GM12864 (cell line): ENCODE data around the gene OTUD1.

Source experiments
- DNase-seq: peaks from one replicate; pipeline ENCODE4 v3.0.0-alpha.2; 2011; ENCODE audit warnings: low read depth
- H3K4me3 ChIP-seq: 2 replicates; pipeline ENCODE4 v1.5.1; 2011; ENCODE audit warnings: mild to moderate bottlenecking, low read depth, low read length, control low read depth
- TF ChIP-seq, protein P1 (sequence below): IDR thresholded peaks from 2 replicates; pipeline ENCODE4 v1.5.1; 2011; ENCODE audit warnings: low read depth, mild to moderate bottlenecking, moderate library complexity, low read length, control low read depth, inconsistent platforms; ENCODE audit errors: missing control alignments

OTUD1 gene

DNA sequence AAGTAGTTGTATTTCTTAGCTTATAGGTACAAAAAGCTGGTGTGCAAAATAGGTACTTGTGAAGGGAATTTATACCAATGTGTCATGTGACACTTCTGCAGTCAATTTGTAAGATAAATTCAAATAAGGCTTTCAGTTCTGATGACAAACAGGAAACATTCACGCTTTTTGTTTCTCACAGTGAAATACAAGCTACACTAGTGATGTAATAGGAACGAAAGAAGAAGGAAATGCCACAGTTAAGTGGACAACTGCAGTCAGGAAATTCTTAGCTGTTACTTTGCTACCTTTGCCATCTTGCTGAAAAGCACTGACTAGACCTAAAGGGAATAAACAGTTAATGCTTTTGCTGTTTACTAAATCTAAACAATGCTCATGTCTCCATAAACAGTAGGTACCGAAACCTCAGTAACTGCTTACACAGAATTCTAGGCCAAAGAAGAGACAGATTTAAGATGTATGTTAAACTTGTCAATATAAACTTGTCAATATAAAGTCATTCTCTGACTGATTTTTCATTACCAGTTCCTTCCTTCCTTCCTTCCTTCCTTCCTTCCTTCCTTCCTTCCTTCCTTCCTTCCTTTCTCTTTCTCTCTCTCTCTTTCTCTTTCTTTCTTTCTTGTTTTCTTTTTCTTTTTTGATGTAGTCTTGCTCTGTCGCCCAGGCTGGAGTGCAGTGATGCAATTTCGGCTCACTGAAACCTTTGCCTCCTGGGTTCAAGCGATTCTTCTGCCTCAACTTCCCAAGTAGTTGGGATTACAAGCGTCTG is 10.1 kb downstream of the OTUD1 start:
- TF ChIP-seq, protein P1, sequence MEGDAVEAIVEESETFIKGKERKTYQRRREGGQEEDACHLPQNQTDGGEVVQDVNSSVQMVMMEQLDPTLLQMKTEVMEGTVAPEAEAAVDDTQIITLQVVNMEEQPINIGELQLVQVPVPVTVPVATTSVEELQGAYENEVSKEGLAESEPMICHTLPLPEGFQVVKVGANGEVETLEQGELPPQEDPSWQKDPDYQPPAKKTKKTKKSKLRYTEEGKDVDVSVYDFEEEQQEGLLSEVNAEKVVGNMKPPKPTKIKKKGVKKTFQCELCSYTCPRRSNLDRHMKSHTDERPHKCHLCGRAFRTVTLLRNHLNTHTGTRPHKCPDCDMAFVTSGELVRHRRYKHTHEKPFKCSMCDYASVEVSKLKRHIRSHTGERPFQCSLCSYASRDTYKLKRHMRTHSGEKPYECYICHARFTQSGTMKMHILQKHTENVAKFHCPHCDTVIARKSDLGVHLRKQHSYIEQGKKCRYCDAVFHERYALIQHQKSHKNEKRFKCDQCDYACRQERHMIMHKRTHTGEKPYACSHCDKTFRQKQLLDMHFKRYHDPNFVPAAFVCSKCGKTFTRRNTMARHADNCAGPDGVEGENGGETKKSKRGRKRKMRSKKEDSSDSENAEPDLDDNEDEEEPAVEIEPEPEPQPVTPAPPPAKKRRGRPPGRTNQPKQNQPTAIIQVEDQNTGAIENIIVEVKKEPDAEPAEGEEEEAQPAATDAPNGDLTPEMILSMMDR, result no peak
- peak; percentile 40 for DNase-seq
- no peak overlapping the region for H3K4me3 ChIP-seq

DNA sequence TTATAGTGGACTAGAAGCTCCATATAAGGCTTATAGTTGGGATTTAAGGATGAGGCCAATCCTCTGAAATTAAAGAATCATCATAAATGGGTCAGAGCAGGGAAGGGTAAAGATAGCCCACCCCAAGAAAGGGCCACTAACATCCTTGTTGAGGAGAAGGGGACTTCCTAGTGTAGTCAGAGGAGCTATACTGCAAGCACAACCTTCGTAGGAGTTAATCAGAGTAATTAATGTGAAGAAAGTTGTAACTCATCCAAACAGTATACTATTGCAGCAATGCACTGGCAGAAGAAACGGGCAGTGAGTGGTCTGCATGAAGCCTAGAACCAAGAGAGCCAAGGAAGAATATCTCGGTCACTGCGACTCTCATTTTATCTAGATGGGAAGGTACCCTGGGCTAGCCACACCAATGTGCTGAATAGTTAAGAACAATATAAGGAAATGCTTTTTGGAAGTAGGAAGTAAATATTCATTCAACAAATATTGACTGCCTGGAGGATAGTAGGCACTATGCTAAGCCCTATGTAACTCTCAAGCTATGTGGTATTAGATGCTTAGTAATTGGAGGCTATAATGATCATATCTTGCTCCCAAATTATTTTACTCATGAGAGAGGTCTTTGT is 13.3 kb downstream of the OTUD1 start:
- no peak overlapping the region for H3K4me3 ChIP-seq
- TF ChIP-seq, protein P1, result no peak
- no peak for DNase-seq

DNA sequence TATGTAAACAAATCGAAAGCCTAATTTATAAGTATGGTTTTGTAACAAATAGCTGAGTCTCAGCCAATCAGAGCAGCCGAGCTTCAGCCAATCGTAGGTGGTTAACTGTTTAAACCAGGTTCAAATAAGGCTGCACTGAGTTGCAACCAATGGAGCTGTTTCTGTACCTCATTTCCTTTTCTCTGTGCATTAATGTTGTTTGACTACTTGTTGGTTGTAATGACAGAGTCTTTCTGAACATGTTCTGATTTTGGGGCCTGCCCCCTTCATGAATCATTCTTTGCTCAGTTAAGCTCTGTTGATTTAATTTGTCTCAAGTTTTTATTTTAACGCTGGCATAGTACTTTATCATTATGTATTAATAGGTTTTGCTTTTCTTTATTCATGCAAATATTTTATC is 14.6 kb downstream of the OTUD1 start:
- TF ChIP-seq, protein P1, result no peak
- no peak overlapping the region for H3K4me3 ChIP-seq
- DNase-seq, result no peak

DNA sequence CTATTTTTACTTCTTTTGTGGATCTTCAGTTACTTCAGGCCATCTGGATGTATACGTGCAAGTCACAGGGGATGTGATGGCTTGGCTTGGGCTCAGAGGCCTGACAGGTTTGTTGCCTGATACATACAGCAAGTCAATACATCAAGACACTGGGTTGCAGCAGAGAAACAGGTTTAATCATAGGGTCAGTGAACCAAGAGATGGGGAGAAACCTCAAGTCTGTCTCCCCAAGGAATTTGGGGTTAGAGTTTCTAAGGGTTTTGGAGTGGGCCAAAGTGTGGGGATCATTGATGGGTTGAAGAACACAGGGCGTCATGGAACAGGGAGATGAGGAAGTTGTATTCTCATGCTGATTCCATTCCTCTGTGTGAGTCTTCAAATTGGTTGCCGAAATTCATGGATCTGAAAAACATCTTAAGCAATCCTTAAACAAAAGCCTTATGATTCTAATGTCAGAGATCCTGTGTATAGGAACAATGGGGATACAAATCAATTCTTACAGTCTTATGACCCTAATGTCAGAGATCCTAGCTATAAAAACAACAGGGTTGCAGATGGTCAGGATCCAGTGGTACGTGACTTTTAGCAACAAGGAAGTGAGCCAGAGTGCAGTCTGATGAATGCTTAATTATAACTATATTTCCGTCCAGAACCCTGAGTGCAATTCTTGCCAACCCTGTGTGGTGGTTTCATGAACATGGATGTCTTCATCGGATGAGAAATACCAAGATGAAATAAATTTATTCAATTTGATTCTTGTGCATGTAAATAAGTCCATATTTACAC is 18.9 kb downstream of the OTUD1 start:
- DNase-seq, result no peak
- no peak overlapping the region for H3K4me3 ChIP-seq
- TF ChIP-seq, protein P1, result no peak

DNA sequence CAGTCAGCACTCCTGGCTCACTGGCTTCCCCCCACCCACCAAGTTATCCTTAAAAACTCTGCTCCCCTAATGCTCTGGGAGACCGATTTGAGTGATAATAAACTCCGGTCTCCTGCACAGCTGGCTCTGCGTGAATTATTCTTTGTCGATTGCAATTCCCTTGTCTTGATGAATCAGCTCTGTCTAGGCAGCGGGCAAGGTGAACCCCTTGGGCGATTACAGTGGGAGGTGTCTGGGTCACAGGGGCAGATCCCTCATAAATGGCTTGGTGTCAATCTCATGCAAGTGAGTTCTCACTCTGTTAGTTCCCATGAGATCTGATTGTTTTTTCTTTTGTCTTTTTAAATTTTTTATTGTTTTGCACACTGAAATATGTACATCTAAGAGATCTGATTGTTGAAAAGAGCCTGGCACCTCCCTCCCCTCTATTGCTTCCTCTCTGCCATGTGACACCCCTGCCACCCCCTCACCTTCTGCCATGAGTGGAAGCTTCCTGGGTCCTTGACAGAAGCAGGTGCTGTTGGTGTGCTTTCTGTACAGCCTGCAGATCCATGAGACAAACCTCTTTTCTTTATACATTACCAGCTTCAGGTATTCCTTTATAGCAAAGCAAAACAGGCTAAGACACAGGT is 20.5 kb downstream of the OTUD1 start:
- TF ChIP-seq, protein P1, result no peak
- no peak for DNase-seq
- H3K4me3 ChIP-seq, result no peak overlapping the region

DNA sequence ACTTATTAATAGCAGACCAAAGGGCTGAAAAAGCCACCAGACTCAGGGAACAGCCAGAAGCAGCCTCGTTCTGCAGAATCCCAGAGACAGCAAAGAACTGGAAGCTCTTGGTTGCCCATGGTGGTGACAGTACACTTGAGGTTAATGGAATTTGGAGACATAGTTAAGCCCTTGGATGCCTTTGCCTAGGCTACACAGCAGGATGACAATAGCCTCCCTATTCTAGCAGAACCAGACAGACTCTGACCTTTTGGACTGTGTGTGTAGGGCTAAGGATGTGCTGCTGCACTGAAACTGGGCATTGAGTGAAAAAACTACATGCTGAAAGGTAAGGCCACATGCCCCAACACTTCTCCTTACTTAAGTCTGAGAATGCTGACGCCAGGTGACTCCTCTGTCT is 22.7 kb downstream of the OTUD1 start:
- TF ChIP-seq, protein P1, result no peak
- no peak overlapping the region for H3K4me3 ChIP-seq
- no peak for DNase-seq
